GM12872 (cell line): ENCODE data around the gene GPD2.

ENCODE experiments used
- CTCF ChIP-seq: IDR thresholded peaks from 3 replicates; pipeline ENCODE4 v1.5.1; 2011; ENCODE audit warnings: low read depth, mild to moderate bottlenecking, low read length, moderate library complexity; ENCODE audit not compliant: insufficient read depth

The GPD2 gene

GRCh38 chr2:156429211-156429610 is 7.0 kb upstream of the GPD2 start:
- no peak for TF ChIP-seq CTCF

GRCh38 chr2:156430236-156430979 is 5.8 kb upstream of the GPD2 start:
- TF ChIP-seq CTCF: no peak

- TF ChIP-seq CTCF: no peak
Measured at GRCh38 chr2:156430980-156431358, 5.2 kb upstream of the GPD2 start.

- TF ChIP-seq CTCF: no peak
Measured at GRCh38 chr2:156434461-156435291, 1.5 kb upstream of the GPD2 start.

- no peak for TF ChIP-seq CTCF
Measured at GRCh38 chr2:156435396-156435717, 822 bp upstream of the GPD2 start.

- TF ChIP-seq CTCF: no peak
Measured at GRCh38 chr2:156436497-156437085, 412 bp downstream of the GPD2 start.

- TF ChIP-seq CTCF: no peak
Measured at GRCh38 chr2:156437272-156437930, 1.2 kb downstream of the GPD2 start.
